MCF 10A (cell line): ENCODE results near the gene RAB10. TPM values are rescaled to one million over a fixed set of nuclear protein-coding genes. Genes with fewer than 3 reads are reported as not detected.
A peak's percentile ranks its signal among the peaks of the same experiment; 100 is the strongest.

Experiments
- BruUV-seq: library from RNA; stranded (reverse); fragments of 400-500 nt; replicated peaks from 2 replicates; lab custom pipeline; 2021; lab: Mats Ljungman, UMichigan
- CTCF ChIA-PET: fragments of 300-600 bp; sonication (Branson Sonifier 250); formaldehyde crosslinking; extraction: SDS; loops from one replicate; lab custom pipeline; 2021; ENCODE audit warnings: antibody characterized with exemption, inconsistent platforms; lab: Yijun Ruan, JAX
- POLR2A ChIA-PET: fragments of 300-600, 350-650 bp; sonication (Branson Sonifier 250); formaldehyde crosslinking; extraction: SDS; loops from one replicate; lab custom pipeline; 2020; ENCODE audit warnings: antibody characterized with exemption, inconsistent platforms; lab: Yijun Ruan, JAX
- DNase-seq: peaks from one replicate; pipeline ENCODE4 v3.0.0-alpha.2; 2018; ENCODE audit not compliant: unreplicated experiment
- H3K27ac Mint-ChIP-seq: one replicate; pipeline ENCODE4 v1.8.0; 2022; ENCODE audit warnings: mild to moderate bottlenecking, low read depth, mixed read lengths; ENCODE audit not compliant: unreplicated experiment
- H3K27me3 Mint-ChIP-seq: one replicate; pipeline ENCODE4 v1.8.0; 2022; ENCODE audit warnings: mixed read lengths; ENCODE audit not compliant: insufficient read depth, unreplicated experiment
- H3K36me3 Mint-ChIP-seq: one replicate; pipeline ENCODE4 v1.8.0; 2022; ENCODE audit warnings: mild to moderate bottlenecking, moderate library complexity, mixed read lengths; ENCODE audit not compliant: insufficient read depth, unreplicated experiment
- H3K4me1 Mint-ChIP-seq: one replicate; pipeline ENCODE4 v1.8.0; 2022; ENCODE audit warnings: mixed read lengths; ENCODE audit not compliant: insufficient read depth, unreplicated experiment
- H3K4me3 Mint-ChIP-seq: one replicate; pipeline ENCODE4 v1.8.0; 2022; ENCODE audit warnings: mild to moderate bottlenecking, moderate library complexity, mixed read lengths; ENCODE audit not compliant: unreplicated experiment
- H3K9me3 Mint-ChIP-seq: one replicate; pipeline ENCODE4 v1.8.0; 2022; ENCODE audit warnings: mixed read lengths; ENCODE audit not compliant: unreplicated experiment
- intact Hi-C: fragments of 100-400 bp; cut with micrococcal nuclease; formaldehyde crosslinking; loops from 2 replicates; pipeline ENCODE4 v1.14.1; 2022
- total RNA-seq: library from RNA; stranded (reverse); gene quantifications from 2 replicates; pipeline ENCODE4 v1.2.3, GENCODE V29; 2022
- TF ChIP-seq, protein P1 (sequence below): fragments of 200-600 bp; IDR thresholded peaks from one replicate; pipeline ENCODE4 v1.8.0; 2022; ENCODE audit warnings: antibody characterized with exemption, mild to moderate bottlenecking; ENCODE audit not compliant: unreplicated experiment

Gene RAB10
- total RNA-seq, 1 experiment from 2014 or later: 147 TPM

DNA sequence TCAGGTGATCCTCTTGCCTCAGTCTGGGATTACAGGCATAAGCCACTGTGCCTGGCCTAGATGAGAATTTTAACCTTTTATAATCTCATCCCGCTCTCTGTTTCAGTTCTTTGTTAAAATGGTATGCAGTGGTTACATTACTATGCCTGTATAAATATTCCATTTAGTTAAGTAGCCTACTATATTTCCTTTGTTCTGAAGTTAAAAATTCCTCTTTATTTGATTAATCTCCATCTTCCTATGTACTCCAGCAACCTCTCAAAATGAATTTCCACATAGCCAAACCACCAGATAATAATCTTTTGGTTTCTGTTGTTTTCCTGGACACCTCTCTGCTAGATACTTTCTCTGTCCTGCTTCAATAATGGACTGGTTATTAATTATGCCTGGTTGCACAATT lies 15.8 kb downstream of the RAB10 start:
- no peaks in the 10 kb centered on the region for H3K9me3 Mint-ChIP-seq
- H3K4me1 Mint-ChIP-seq: peaks cover 18% of the 10 kb centered on the region
- ChIA-PET CTCF (interaction anchor here (0.6 to 1.1 kb wide), 2 partner anchors 8 to 64 kb away, joined by 3 to 4 read pairs; no protein-coding TSS in a partner anchor), POLR2A (interaction anchor here (9.0 kb wide), 1 partner anchor 16 kb away, joined by 69 read pairs; the partner anchor contains the start of gene RAB10)
- BruUV-seq: no TSS peak
- DNase-seq: no peak
- H3K4me3 Mint-ChIP-seq: no peak overlapping the region
- H3K27me3 Mint-ChIP-seq: no peaks in the 10 kb centered on the region
- no peak overlapping the region for H3K27ac Mint-ChIP-seq
- intact Hi-C loops: no loop called here
- TF ChIP-seq, protein P1, sequence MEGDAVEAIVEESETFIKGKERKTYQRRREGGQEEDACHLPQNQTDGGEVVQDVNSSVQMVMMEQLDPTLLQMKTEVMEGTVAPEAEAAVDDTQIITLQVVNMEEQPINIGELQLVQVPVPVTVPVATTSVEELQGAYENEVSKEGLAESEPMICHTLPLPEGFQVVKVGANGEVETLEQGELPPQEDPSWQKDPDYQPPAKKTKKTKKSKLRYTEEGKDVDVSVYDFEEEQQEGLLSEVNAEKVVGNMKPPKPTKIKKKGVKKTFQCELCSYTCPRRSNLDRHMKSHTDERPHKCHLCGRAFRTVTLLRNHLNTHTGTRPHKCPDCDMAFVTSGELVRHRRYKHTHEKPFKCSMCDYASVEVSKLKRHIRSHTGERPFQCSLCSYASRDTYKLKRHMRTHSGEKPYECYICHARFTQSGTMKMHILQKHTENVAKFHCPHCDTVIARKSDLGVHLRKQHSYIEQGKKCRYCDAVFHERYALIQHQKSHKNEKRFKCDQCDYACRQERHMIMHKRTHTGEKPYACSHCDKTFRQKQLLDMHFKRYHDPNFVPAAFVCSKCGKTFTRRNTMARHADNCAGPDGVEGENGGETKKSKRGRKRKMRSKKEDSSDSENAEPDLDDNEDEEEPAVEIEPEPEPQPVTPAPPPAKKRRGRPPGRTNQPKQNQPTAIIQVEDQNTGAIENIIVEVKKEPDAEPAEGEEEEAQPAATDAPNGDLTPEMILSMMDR: no peak
- H3K36me3 Mint-ChIP-seq: peaks cover 16% of the 10 kb centered on the region

DNA sequence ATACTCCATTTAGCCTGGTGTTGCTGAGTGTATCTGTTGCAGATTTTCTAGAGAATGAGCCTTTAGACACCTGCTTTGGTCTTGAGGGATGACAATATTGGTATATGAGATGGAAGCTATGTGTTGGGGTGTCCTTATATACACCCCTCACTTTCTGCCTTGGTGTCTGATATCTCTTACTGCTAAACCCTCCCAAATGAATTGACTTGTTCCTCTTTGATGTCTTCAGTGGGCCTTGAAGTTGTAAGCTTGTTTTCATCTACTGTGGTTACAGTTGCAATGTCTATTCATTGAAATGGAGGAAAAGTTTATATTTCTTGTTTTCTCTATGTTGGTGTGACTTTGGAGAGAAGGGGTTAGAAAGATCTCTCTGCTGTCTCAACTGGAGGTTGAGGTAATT lies 18.9 kb downstream of the RAB10 start:
- TF ChIP-seq, protein P1: no peak
- H3K36me3 Mint-ChIP-seq: peaks cover 9% of the 10 kb centered on the region
- POLR2A ChIA-PET: interaction anchor here (1.0 to 1.7 kb wide), 3 partner anchors 19 to 61 kb away, joined by 3 to 8 read pairs (median 3); partner anchors contain the start of gene RAB10
- CTCF ChIA-PET: interaction anchor here (0.6 to 1.1 kb wide), 3 partner anchors 18 to 189 kb away, joined by 3 to 4 read pairs (median 3); no protein-coding TSS in a partner anchor
- H3K9me3 Mint-ChIP-seq: no peaks in the 10 kb centered on the region
- BruUV-seq: no TSS peak
- no peak for DNase-seq
- intact Hi-C loops: no loop called here
- no peak overlapping the region for H3K27ac Mint-ChIP-seq
- no peak overlapping the region for H3K4me3 Mint-ChIP-seq
- H3K4me1 Mint-ChIP-seq: peaks cover 23% of the 10 kb centered on the region
- no peaks in the 10 kb centered on the region for H3K27me3 Mint-ChIP-seq

DNA sequence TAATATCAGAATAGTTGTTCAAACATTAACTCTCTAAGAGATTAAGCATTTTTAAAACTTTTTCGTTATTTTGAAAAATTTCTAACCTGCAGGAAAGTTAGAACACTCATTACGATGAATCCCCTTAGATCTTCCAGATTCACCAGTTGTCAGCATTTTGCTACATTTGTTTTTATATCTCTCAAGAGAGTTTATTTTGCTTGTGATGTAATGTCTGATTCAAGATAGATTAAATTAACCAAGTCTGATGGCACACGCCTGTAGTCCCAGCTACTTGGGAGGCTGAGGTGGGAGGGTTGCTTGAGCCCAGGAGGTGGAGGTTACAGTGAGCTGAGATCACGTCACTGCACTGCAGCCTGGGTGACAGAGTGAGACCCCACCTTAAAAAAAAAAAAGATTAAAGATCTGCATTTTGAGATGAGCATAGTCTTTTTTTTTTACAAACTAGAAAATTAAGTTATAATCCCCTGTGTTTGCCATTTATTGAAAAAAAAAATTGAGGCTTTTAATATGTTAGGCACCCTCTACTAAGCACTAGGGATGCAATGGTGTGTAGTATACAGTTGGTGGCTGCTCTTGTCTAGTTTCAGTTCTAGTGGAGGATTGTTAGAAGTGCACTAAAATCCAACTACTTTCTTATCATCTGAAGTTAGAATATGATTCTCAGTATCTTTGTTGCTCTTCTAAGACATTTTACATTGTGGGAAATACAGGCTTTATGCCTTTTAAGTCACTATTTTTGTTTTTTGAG lies 20.9 kb downstream of the RAB10 start:
- intact Hi-C loops: no loop called here
- TF ChIP-seq, protein P1: no peak
- no TSS peak for BruUV-seq
- ChIA-PET CTCF (interaction anchor here (0.6 to 0.7 kb wide), 3 partner anchors 46 to 54 kb away, joined by 3 to 6 read pairs (median 3); no protein-coding TSS in a partner anchor), POLR2A (no interaction called here)
- H3K36me3 Mint-ChIP-seq: peaks cover 9% of the 10 kb centered on the region
- no peak overlapping the region for H3K27ac Mint-ChIP-seq
- no peaks in the 10 kb centered on the region for H3K9me3 Mint-ChIP-seq
- H3K27me3 Mint-ChIP-seq: no peaks in the 10 kb centered on the region
- peaks cover 33% of the 10 kb centered on the region for H3K4me1 Mint-ChIP-seq
- DNase-seq: no peak
- H3K4me3 Mint-ChIP-seq: no peak overlapping the region

GRCh38 chr2:26058390-26058789 lies 24.5 kb downstream of the RAB10 start:
- TF ChIP-seq, protein P1: no peak
- no peaks in the 10 kb centered on the region for H3K9me3 Mint-ChIP-seq
- intact Hi-C loops: no loop called here
- POLR2A ChIA-PET: interaction anchor here (1.1 to 1.2 kb wide), 2 partner anchors 15 to 24 kb away, joined by 3 read pairs; partner anchors contain the start of gene RAB10
- no peak overlapping the region for H3K4me3 Mint-ChIP-seq
- CTCF ChIA-PET: interaction anchor here (1.1 to 1.8 kb wide), 2 partner anchors 9 to 19 kb away, joined by 4 to 7 read pairs; no protein-coding TSS in a partner anchor
- BruUV-seq: no TSS peak
- no peak for DNase-seq
- peaks cover 21% of the 10 kb centered on the region for H3K4me1 Mint-ChIP-seq
- peaks cover 14% of the 10 kb centered on the region for H3K36me3 Mint-ChIP-seq
- peak overlapping the region; percentile 47 for H3K27ac Mint-ChIP-seq
- H3K27me3 Mint-ChIP-seq: no peaks in the 10 kb centered on the region
